ENCODE results near the gene HOXD8.
A peak's percentile ranks its signal among the peaks of the same experiment; 100 is the strongest.

HOXD8 gene

GRCh38 chr2:176096243-176096985 is 33.1 kb upstream of the HOXD8 start:
- peak overlapping the region; percentile 39; the same call in 1 of the 2 replicates for H3K9ac ChIP-seq (ENCODE audit: low read depth, low read length)
- no peaks in the 10 kb centered on the region for H3K36me3 ChIP-seq (ENCODE audit: insufficient read depth, low read length)
- H3K9me3 ChIP-seq (ENCODE audit: control insufficient read depth, insufficient read depth, low read length), result 0 out of 2 replicates have a peak, but pooled peaks cover 4% of the 10 kb centered on the region
- peaks cover 9% of the 10 kb centered on the region for H3K4me1 ChIP-seq (ENCODE audit: insufficient read depth, low read length)

GRCh38 chr2:176096986-176097819 is 32.3 kb upstream of the HOXD8 start:
- H3K36me3 ChIP-seq (ENCODE audit: insufficient read depth, low read length), result no peaks in the 10 kb centered on the region
- 0 out of 2 replicates have a peak, but pooled peaks cover 4% of the 10 kb centered on the region for H3K9me3 ChIP-seq (ENCODE audit: control insufficient read depth, insufficient read depth, low read length)
- peaks cover 9% of the 10 kb centered on the region for H3K4me1 ChIP-seq (ENCODE audit: insufficient read depth, low read length)
- peak overlapping the region; percentile 39; the same call in 1 of the 2 replicates for H3K9ac ChIP-seq (ENCODE audit: low read depth, low read length)

- Histone ChIP-seq H3K4me1 (ENCODE audit: insufficient read depth, low read length) (peaks cover 9% of the 10 kb centered on the region), H3K9ac (ENCODE audit: low read depth, low read length) (peak overlapping the region; percentile 39; the same call in 1 of the 2 replicates), H3K9me3 (ENCODE audit: control insufficient read depth, insufficient read depth, low read length) (0 out of 2 replicates have a peak, but pooled peaks cover 4% of the 10 kb centered on the region), H3K36me3 (ENCODE audit: insufficient read depth, low read length) (no peaks in the 10 kb centered on the region)
Measured at GRCh38 chr2:176097820-176098365, 31.6 kb upstream of the HOXD8 start.

- peak overlapping the region; percentile 23; the same call in 1 of the 2 replicates for H3K9ac ChIP-seq (ENCODE audit: low read depth, low read length)
- peaks cover 9% of the 10 kb centered on the region for H3K4me1 ChIP-seq (ENCODE audit: insufficient read depth, low read length)
Measured at GRCh38 chr2:176098366-176099158, 30.9 kb upstream of the HOXD8 start.

GRCh38 chr2:176099159-176099727 is 30.3 kb upstream of the HOXD8 start:
- no peak overlapping the region for H3K9ac ChIP-seq (ENCODE audit: low read depth, low read length)
- H3K9me3 ChIP-seq (ENCODE audit: control insufficient read depth, insufficient read depth, low read length), result no peaks in the 10 kb centered on the region
- H3K4me1 ChIP-seq (ENCODE audit: insufficient read depth, low read length), result peaks cover 9% of the 10 kb centered on the region
- H3K36me3 ChIP-seq (ENCODE audit: insufficient read depth, low read length), result no peaks in the 10 kb centered on the region

More at GRCh38 chr2:176098366-176099158, 30.9 kb upstream of the HOXD8 start:
- H3K9me3 ChIP-seq (ENCODE audit: control insufficient read depth, insufficient read depth, low read length), result 0 out of 2 replicates have a peak, but pooled peaks cover under 1% of the 10 kb centered on the region
- no peaks in the 10 kb centered on the region for H3K36me3 ChIP-seq (ENCODE audit: insufficient read depth, low read length)

GRCh38 chr2:176099728-176100546 is 29.6 kb upstream of the HOXD8 start, which contains the start of gene HOXD12:
Gene HOXD12 (plus strand): TSS chr2:176099795. CDS start chr2:176099802, 7 bp downstream.
- H3K36me3 ChIP-seq (ENCODE audit: insufficient read depth, low read length), result no peaks in the 10 kb centered on the region

GRCh38 chr2:176100547-176101140 is 28.9 kb upstream of the HOXD8 start:
- Histone ChIP-seq H3K9me3 (ENCODE audit: control insufficient read depth, insufficient read depth, low read length) (no peaks in the 10 kb centered on the region), H3K36me3 (ENCODE audit: insufficient read depth, low read length) (no peaks in the 10 kb centered on the region), H3K4me1 (ENCODE audit: insufficient read depth, low read length) (peaks cover 9% of the 10 kb centered on the region), H3K9ac (ENCODE audit: low read depth, low read length) (no peak overlapping the region)

More at GRCh38 chr2:176099728-176100546, 29.6 kb upstream of the HOXD8 start, which contains the start of gene HOXD12:
- Histone ChIP-seq H3K9ac (ENCODE audit: low read depth, low read length) (peak within 1 kb of the TSS; percentile 28; the same call in 1 of the 2 replicates), H3K4me1 (ENCODE audit: insufficient read depth, low read length) (peaks cover 9% of the 10 kb centered on the region), H3K9me3 (ENCODE audit: control insufficient read depth, insufficient read depth, low read length) (no peaks in the 10 kb centered on the region)

GRCh38 chr2:176101216-176101830 is 28.2 kb upstream of the HOXD8 start:
- no peaks in the 10 kb centered on the region for H3K9me3 ChIP-seq (ENCODE audit: control insufficient read depth, insufficient read depth, low read length)
- peaks cover 9% of the 10 kb centered on the region for H3K4me1 ChIP-seq (ENCODE audit: insufficient read depth, low read length)
- no peaks in the 10 kb centered on the region for H3K36me3 ChIP-seq (ENCODE audit: insufficient read depth, low read length)
- H3K9ac ChIP-seq (ENCODE audit: low read depth, low read length), result no peak overlapping the region

- Histone ChIP-seq H3K9ac (ENCODE audit: low read depth, low read length) (no peak overlapping the region), H3K9me3 (ENCODE audit: control insufficient read depth, insufficient read depth, low read length) (no peaks in the 10 kb centered on the region), H3K4me1 (ENCODE audit: insufficient read depth, low read length) (peaks cover 7% of the 10 kb centered on the region; the same call in 1 of the 2 replicates), H3K36me3 (ENCODE audit: insufficient read depth, low read length) (no peaks in the 10 kb centered on the region)
Measured at GRCh38 chr2:176101842-176102241, 27.7 kb upstream of the HOXD8 start.

- H3K9me3 ChIP-seq (ENCODE audit: control insufficient read depth, insufficient read depth, low read length), result no peaks in the 10 kb centered on the region
- peaks cover 7% of the 10 kb centered on the region; the same call in 1 of the 2 replicates for H3K4me1 ChIP-seq (ENCODE audit: insufficient read depth, low read length)
- H3K36me3 ChIP-seq (ENCODE audit: insufficient read depth, low read length), result no peaks in the 10 kb centered on the region
- H3K9ac ChIP-seq (ENCODE audit: low read depth, low read length), result no peak overlapping the region
Measured at GRCh38 chr2:176102309-176102866, 27.1 kb upstream of the HOXD8 start.

GRCh38 chr2:176103194-176103593 is 26.3 kb upstream of the HOXD8 start:
- Histone ChIP-seq H3K9ac (ENCODE audit: low read depth, low read length) (no peak overlapping the region), H3K4me1 (ENCODE audit: insufficient read depth, low read length) (peaks cover 4% of the 10 kb centered on the region; the same call in 1 of the 2 replicates), H3K9me3 (ENCODE audit: control insufficient read depth, insufficient read depth, low read length) (no peaks in the 10 kb centered on the region), H3K36me3 (ENCODE audit: insufficient read depth, low read length) (no peaks in the 10 kb centered on the region)
